HG02870 (cell line): ENCODE results near the gene OR4D2.

Source experiments
- ATAC-seq: cut with Tn5 transposase; IDR thresholded peaks from one replicate; pipeline ENCODE4 v1.9.1; 2021; ENCODE audit warnings: mild to moderate bottlenecking, moderate library complexity; ENCODE audit not compliant: unreplicated experiment

Gene OR4D2

DNA sequence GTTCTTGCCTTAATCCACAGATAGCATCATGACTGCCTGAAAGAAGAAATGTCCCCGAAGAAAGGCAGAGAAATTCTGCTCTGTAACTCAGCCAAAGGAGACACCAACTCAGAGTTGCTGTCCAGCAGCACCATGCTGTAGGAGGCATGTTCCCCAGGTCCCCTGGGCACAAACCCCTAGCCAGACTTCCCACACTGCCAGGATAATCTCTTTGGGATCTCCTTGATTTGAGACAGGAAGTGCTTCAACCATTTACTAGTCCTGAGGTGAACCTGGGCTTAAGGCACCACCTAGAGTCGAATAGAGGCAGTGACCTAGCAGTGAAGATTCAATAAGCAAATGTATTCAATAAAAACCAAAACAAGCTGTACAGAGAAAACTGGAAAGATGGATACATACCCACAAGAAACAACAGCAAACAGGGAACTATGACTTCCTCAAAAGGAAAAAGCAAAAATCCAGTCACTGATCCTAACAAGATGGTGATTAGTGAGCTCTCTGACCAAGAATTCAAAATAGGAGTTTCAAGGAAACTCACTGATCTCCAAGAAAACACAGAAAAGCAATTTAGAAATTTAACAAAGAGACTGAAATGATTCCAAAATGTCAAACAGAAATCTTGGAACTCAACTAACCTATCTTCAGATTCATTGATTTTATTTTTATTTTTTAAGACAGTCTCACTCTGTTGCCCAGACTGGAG is 5.7 kb downstream of the OR4D2 start:
- ATAC-seq, result no peak

DNA sequence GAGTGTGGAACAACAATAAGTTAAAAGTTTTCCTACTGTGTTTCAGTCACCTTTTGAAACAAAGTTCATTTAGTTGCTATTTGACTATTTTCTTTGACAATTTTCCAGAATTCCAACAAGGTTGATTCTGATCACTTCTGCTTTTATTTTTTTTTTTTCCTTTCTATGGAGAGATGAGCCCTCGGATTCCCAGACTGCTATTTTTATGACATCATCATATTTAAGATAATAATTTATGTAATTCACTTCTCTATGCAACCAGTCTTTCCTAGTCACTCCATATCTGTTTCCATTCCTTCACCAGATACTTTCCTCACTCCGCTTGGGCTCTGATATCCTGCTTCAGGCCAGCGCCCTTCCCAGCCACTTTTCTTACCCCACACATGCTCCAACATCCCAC is 8.1 kb downstream of the OR4D2 start:
- ATAC-seq, result no peak

DNA sequence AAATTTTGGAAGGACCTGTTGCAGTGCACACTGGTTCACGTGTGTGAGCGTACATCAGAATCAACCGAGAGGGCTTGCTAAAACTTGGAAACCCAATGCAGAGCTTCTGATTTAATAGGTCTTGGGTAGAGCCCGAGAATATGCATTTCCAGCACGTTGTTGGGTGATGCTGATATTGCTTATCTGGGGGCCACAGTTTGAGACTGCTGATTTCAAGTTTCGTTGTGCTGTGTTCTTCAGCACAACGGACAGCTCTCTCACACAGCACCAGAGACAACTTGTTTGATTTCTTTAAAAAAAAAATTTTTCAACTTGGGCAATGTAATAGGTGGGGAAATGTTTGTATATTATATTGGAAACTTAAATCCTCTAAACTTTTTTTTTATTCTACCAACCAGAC is 9.4 kb downstream of the OR4D2 start:
- no peak for ATAC-seq

DNA sequence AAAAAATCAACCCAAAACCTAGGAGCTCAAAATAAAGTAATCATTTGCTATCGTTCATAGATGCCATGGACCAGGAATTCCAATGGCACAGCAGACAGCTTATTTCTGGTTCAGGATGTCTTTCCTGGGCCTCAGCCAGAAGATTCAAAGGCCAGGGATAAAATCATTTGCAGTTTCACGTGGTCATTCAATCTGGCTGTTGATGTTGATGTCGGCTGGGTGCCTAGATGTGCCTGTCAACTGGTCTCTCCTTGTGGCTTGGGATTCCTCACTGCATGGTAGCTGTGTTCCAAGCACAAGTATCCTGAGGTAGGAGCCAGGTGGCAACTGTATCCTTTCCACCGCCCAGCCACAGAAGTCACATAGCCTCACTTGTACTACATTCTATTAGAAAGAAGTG is 15.0 kb downstream of the OR4D2 start:
- ATAC-seq, result no peak

DNA sequence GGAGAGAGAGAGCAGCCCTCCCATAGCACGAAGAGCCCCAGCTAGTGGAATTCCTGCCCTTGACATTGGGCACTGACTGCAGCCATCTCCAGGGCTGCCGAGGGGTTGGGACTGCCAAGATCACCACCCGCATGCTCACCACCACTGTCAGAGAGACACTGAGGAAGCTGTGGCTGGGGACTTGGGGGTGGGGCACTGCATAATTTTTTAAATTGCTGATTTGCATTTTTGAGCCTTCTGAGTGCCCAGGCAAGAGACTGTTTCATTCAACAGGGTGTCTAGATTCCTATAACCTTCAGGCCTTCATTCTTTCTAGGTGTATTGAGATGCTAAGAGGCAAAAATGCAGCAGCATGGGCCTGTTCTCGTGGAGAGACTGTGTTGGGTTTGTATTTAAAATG is 16.7 kb downstream of the OR4D2 start:
- no peak for ATAC-seq

- no peak for ATAC-seq
Measured at GRCh38 chr17:58184308-58184985, 17.7 kb downstream of the OR4D2 start.

- ATAC-seq, result no peak
Measured at GRCh38 chr17:58184986-58185761, 18.4 kb downstream of the OR4D2 start.

DNA sequence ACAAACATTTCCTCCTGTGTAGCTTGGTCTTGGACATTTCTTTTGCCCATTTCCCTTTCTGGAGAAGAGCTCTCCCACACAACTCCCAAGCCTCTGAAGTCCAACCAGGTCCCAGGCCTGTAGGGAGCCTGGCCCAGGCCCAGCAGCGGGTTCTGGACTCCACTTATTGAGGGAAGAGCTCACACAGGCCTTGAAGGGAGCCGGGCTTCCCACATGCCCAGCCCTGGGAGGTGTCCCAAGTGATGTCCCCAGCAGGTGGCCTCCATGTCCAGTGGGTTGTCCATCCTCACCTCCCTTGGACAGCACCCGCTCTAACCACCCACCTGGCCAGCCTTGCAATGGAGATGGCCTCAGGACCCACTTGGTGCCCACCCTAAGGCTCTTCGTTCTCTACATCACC is 19.8 kb downstream of the OR4D2 start:
- no peak for ATAC-seq

DNA sequence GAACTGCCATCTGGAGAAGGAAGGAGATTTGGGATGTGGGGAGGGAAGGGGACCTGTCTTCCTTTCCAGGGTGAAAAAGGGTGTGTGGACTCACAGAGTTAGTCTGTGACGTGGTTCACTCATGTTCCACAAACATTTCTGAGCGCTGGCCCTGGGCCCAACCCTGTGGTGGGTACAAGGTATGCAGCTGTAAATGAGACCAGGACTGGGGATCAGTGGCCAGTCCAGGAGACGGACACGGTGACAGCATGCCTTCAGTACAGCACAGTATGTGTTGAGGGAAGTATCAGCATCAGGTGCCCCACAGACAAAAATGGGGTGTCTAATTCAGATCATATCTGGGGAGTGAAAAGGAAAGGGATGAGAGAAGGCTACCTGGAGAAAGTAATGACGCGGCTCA is 20.3 kb downstream of the OR4D2 start:
- ATAC-seq, result no peak

GRCh38 chr17:58187675-58188074 is 20.9 kb downstream of the OR4D2 start:
- ATAC-seq, result no peak

DNA sequence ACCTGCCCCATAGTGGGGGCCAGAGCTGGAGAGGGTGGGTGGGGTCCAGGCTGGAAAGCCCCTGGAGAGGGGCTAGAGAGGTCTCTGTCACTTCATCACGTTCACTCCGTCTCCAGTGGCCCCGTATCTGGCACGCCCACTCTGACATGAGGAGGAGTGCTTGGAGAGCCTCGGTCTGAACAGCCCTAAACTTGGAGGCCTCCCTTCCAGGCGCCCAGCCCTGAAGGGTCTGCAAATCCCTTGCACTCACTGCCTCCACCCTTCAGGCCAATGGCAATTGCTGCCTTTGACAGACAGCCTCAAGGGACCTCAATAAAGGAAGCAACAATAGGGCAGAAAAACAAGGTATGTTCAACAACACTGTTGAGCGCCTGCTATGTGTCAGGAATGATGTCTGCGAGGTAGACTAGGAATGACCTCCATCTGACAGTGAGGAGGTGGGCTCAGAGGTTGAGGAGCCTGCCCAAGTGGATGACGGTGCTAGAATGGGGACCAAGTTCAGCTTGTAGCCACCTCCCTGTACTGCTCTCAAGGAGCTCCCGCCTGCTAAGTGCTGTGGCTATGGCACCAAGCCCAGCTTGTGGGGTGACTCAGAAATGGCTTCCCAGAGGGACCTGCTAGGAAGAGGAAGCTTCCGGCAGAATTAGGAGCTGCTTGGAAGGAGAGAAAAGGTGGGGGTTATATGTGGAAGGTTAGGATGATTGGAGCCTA is 22.8 kb downstream of the OR4D2 start:
- ATAC-seq, result no peak

GRCh38 chr17:58191241-58191896 is 24.6 kb downstream of the OR4D2 start:
- ATAC-seq, result no peak

GRCh38 chr17:58192612-58193011 is 25.8 kb downstream of the OR4D2 start, which contains the start of gene EPX:
TSS of gene EPX (plus strand) at chr17:58192726. CDS start at chr17:58192847, 121 bp downstream.
- no peak for ATAC-seq

DNA sequence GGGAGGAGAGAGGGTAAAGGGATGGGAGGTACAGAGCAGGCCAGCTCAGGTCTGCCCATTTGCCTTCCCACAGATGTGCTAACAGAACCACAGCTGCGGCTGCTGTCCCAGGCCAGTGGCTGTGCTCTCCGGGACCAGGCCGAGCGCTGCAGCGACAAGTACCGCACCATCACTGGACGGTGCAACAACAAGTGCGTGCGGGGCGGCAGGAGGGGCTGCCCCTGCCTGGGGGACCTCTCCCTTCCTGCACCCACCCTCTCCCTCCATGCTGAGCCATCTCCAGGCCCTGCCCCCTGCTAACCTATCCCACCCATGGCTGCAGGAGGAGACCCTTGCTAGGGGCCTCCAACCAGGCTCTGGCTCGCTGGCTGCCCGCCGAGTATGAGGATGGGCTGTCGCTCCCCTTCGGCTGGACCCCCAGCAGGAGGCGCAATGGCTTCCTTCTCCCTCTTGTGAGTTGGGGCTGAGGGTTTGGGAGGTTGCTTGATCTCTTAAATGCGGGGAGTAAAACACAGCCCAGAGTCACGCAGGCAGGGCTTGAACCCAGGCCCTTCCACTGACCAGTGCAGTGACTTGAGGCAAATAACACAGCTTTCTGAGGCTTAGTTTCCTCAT is 27.0 kb downstream of the OR4D2 start:
- ATAC-seq, result no peak

DNA sequence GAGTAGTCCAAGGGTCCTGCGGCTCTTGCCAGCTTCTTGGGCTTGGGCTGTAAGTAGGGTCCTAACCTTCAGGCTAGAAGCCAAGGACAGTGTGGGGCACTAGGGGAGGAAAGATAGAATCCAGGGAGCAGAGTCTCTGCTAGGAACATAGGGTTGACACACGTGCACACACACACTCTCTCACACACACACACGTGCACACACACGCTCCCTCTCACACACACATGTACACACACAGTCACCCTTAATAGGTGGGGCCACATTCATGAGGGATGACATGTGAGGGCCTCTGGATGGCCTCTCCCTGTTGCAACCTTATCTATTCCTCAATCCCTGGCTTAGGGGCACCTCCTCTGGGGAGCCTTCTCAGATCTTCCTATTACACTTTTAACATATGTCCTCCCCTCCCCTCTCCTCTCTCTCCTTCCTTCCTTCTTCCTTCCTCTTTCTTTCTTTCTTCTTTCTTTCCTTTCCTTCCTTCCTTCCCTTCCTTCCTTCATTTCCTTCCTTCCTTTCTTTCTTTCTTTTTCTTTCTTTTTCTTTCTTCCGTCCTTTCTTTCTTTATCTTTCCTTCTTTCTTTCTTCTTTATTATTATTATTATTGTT is 28.8 kb downstream of the OR4D2 start:
- ATAC-seq, result no peak

DNA sequence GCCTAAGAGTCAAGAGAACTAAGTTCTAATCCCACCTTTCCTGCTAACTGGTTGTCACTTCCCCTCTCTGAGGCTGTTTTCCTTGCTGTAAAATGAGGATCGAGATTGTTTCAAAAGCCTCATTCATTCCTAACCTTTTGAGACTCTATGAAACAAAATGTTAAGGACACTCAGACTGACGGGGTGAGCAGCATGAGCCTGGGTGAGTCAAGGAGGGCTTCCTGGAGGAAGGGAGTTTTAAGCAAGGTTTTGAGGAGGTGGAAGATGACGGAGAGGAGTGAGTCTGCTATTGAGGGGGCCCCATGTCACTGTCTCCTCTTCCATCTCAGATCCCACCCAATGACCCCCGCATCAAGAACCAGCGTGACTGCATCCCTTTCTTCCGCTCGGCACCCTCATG is 29.8 kb downstream of the OR4D2 start:
- ATAC-seq, result no peak

GRCh38 chr17:58200024-58200633 is 33.3 kb downstream of the OR4D2 start:
- no peak for ATAC-seq

DNA sequence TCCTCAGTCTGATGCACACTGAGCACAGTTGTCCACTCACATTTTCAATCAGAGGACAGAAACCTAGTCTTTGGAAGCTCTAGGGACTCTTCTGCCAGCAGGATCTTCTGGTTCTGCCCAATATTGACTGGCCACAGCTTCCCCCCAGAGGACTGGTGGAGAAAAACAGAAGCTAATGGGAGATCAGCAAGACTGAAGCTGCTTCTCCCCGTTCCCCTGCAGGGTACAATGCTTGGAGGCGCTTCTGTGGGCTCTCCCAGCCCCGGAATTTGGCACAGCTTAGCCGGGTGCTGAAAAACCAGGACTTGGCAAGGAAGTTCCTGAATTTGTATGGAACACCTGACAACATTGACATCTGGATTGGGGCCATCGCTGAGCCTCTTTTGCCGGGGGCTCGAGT is 36.1 kb downstream of the OR4D2 start:
- no peak for ATAC-seq

GRCh38 chr17:58204796-58205195 is 38.0 kb downstream of the OR4D2 start:
- ATAC-seq, result no peak
